Naive thymus-derived CD4-positive, alpha-beta T cell (primary cell): Measurements from ENCODE around the gene ZC3H12C. TPM values are rescaled to one million over a fixed set of nuclear protein-coding genes. Genes with fewer than 3 reads are reported as not detected.

ENCODE experiments used
- ATAC-seq: fragments of 150-1000 bp; cut with Tn5 transposase; 2 replicates; pipeline ENCODE4 v1.10.0; 2021; ENCODE audit warnings: mild to moderate bottlenecking, moderate library complexity
- CTCF ChIA-PET: fragments of 350-600 bp; sonication (Branson Sonifier 250); formaldehyde crosslinking; loops from one replicate; lab custom pipeline; 2021; ENCODE audit warnings: antibody characterized with exemption; lab: Charles Lee
- POLR2A ChIA-PET: fragments of 350-600 bp; sonication (Branson Sonifier 250); formaldehyde crosslinking; loops from one replicate; lab custom pipeline; 2021; ENCODE audit warnings: antibody characterized with exemption, inconsistent platforms; lab: Charles Lee
- DNase-seq, 9 donors: peaks; one replicate each; pipeline versions ENCODE4 v3.0.0 to v3.0.0-alpha.2; 2020 to 2022; ENCODE audit warnings: mixed read lengths in 1 of 9
- H3K27ac ChIP-seq: one replicate; pipeline ENCODE4 v1.7.0; 2013; ENCODE audit warnings: mild to moderate bottlenecking, low read depth, low read length, moderate library complexity
- H3K27me3 ChIP-seq, 2 donors: one replicate each; pipeline ENCODE4 v1.7.0; 2013; ENCODE audit warnings: low read length in 2 of 2, mild to moderate bottlenecking in 2 of 2, moderate library complexity in 2 of 2; ENCODE audit not compliant: control insufficient read depth in 2 of 2, insufficient read depth in 2 of 2
- H3K36me3 ChIP-seq, 3 experiments: 1 replicate in 2 of 3; 2 replicates in 1 of 3; pipeline ENCODE4 v1.7.0; 2013; ENCODE audit warnings: low read length in 3 of 3, mild to moderate bottlenecking in 3 of 3, moderate library complexity in 1 of 3; ENCODE audit not compliant: insufficient read depth in 3 of 3, control insufficient read depth in 2 of 3
- H3K4me1 ChIP-seq, 2 donors: one replicate each; pipeline ENCODE4 v1.7.0; 2013; ENCODE audit warnings: low read length in 2 of 2, mild to moderate bottlenecking in 2 of 2, moderate library complexity in 1 of 2; ENCODE audit not compliant: control insufficient read depth in 2 of 2, insufficient read depth in 2 of 2
- H3K4me3 ChIP-seq: 2 replicates; pipeline ENCODE4 v1.7.0; 2013; ENCODE audit warnings: mild to moderate bottlenecking, low read length
- H3K9me3 ChIP-seq, 3 experiments: 1 replicate in 2 of 3; 2 replicates in 1 of 3; pipeline ENCODE4 v1.7.0; 2013; ENCODE audit warnings: low read length in 3 of 3; ENCODE audit not compliant: control insufficient read depth in 2 of 3
- H3K27ac Mint-ChIP-seq, 9 donors: one replicate each; pipeline ENCODE4 v1.8.0; 2020 to 2022; ENCODE audit warnings: mixed read lengths in 9 of 9, mild to moderate bottlenecking in 8 of 9, moderate library complexity in 5 of 9, inconsistent platforms in 2 of 9
- H3K27me3 Mint-ChIP-seq, 5 donors: one replicate each; pipeline ENCODE4 v1.8.0; 2021 to 2022; ENCODE audit warnings: mixed read lengths in 5 of 5, mild to moderate bottlenecking in 1 of 5
- H3K36me3 Mint-ChIP-seq, 5 donors: one replicate each; pipeline ENCODE4 v1.8.0; 2020 to 2022; ENCODE audit warnings: mixed read lengths in 5 of 5, mild to moderate bottlenecking in 3 of 5, inconsistent platforms in 1 of 5
- H3K4me1 Mint-ChIP-seq, 7 donors: one replicate each; pipeline ENCODE4 v1.8.0; 2020 to 2022; ENCODE audit warnings: mixed read lengths in 7 of 7, mild to moderate bottlenecking in 3 of 7, inconsistent platforms in 1 of 7
- H3K4me3 Mint-ChIP-seq, 10 donors: one replicate each; pipeline ENCODE4 v1.8.0; 2020 to 2022; ENCODE audit warnings: mild to moderate bottlenecking in 10 of 10, mixed read lengths in 10 of 10, moderate library complexity in 6 of 10, inconsistent platforms in 2 of 10
- H3K9me3 Mint-ChIP-seq, 11 donors: one replicate each; pipeline ENCODE4 v1.8.0; 2020 to 2022; ENCODE audit warnings: mixed read lengths in 11 of 11, mild to moderate bottlenecking in 4 of 11, inconsistent platforms in 1 of 11, moderate library complexity in 1 of 11
- intact Hi-C, 2 donors: fragments of 100-400 bp; cut with micrococcal nuclease; formaldehyde crosslinking; loops; one replicate each; pipeline ENCODE4 v1.15.1; 2023
- polyA plus RNA-seq, 2 donors: library from polyadenylated mRNA; unstranded; fragments of 300-500 nt; fragmentation: Illumina TruSeq; gene quantifications; one replicate each; pipeline ENCODE4 v1.2.3, GENCODE V29; 2021
- total RNA-seq, 6 experiments: library from RNA in 5 of 6; stranded (reverse) in 5 of 6; gene quantifications; 1 replicate in 5 of 6; 2 replicates in 1 of 6; pipeline ENCODE4 v1.2.3 and lab custom pipeline; 2021 to 2026

ZC3H12C gene
- total and polyA plus RNA-seq, 7 experiments from 2014 or later, result 0.19 to 2.5 (median 0.35) TPM; not detected in 2

GRCh38 chr11:110134110-110134509 lies 40.9 kb downstream of the ZC3H12C start:
- H3K27ac Mint-ChIP-seq, result no peak overlapping the region
- intact Hi-C loops, result no loop called here
- CTCF ChIA-PET, result no interaction called here

GRCh38 chr11:110141812-110142211 lies 48.6 kb downstream of the ZC3H12C start:
- DNase-seq (no peak), ATAC-seq (no peak)
- H3K27ac Mint-ChIP-seq, result no peak overlapping the region
- no peaks in the 10 kb centered on the region for H3K27me3 ChIP-seq
- ChIA-PET POLR2A (no interaction called here), CTCF (no interaction called here)
- no peak overlapping the region for H3K27ac ChIP-seq
- H3K9me3 ChIP-seq, result no peaks in the 10 kb centered on the region
- H3K4me3 ChIP-seq, result no peak overlapping the region
- peaks cover 0 to 3% (median 0%) of the 10 kb centered on the region in 11 donors for H3K9me3 Mint-ChIP-seq
- peaks cover 6 to 16% (median 10%) of the 10 kb centered on the region in 5 donors for H3K27me3 Mint-ChIP-seq
- intact Hi-C loops, result no loop called here
- no peaks in the 10 kb centered on the region for H3K4me1 ChIP-seq
- no peaks in the 10 kb centered on the region for H3K36me3 Mint-ChIP-seq
- no peak overlapping the region for H3K4me3 Mint-ChIP-seq
- H3K36me3 ChIP-seq, result no peaks in the 10 kb centered on the region
- peaks cover 0 to 1% (median 0%) of the 10 kb centered on the region in 7 donors for H3K4me1 Mint-ChIP-seq

More at GRCh38 chr11:110134110-110134509, 40.9 kb downstream of the ZC3H12C start:
- peaks cover 7 to 29% (median 15%) of the 10 kb centered on the region in 5 donors for H3K27me3 Mint-ChIP-seq
- H3K4me1 Mint-ChIP-seq, result no peaks in the 10 kb centered on the region
- H3K4me3 Mint-ChIP-seq, result no peak overlapping the region
- POLR2A ChIA-PET, result no interaction called here
- H3K36me3 Mint-ChIP-seq, result no peaks in the 10 kb centered on the region
- no peaks in the 10 kb centered on the region for H3K9me3 Mint-ChIP-seq
- no peaks in the 10 kb centered on the region for H3K4me1 ChIP-seq
- H3K36me3 ChIP-seq, result no peaks in the 10 kb centered on the region
- H3K9me3 ChIP-seq, result no peaks in the 10 kb centered on the region
- DNase-seq (no peak), ATAC-seq (no peak)
- no peak overlapping the region for H3K27ac ChIP-seq
- H3K27me3 ChIP-seq, result no peaks in the 10 kb centered on the region
- H3K4me3 ChIP-seq, result no peak overlapping the region

- intact Hi-C loops, result no loop called here
- POLR2A ChIA-PET, result no interaction called here
- no peak for DNase-seq
These were observed 54.9 kb downstream of the ZC3H12C start for GRCh38 chr11:110147962-110148709.

GRCh38 chr11:110148775-110149744 lies 55.9 kb downstream of the ZC3H12C start:
- POLR2A ChIA-PET, result no interaction called here
- Mint-ChIP-seq H3K4me1 (peaks cover 0 to 3% (median 0%) of the 10 kb centered on the region in 7 donors), H3K27ac (no peak overlapping the region), H3K4me3 (no peak overlapping the region), H3K27me3 (peaks cover 12 to 30% (median 14%) of the 10 kb centered on the region in 5 donors), H3K36me3 (no peaks in the 10 kb centered on the region), H3K9me3 (peaks cover 0 to 3% (median 0%) of the 10 kb centered on the region in 11 donors)
- Histone ChIP-seq H3K4me3 (no peak overlapping the region), H3K4me1 (no peaks in the 10 kb centered on the region), H3K27me3 (no peaks in the 10 kb centered on the region), H3K36me3 (no peaks in the 10 kb centered on the region), H3K9me3 (no peaks in the 10 kb centered on the region), H3K27ac (no peak overlapping the region)
- CTCF ChIA-PET, result no interaction called here
- ATAC-seq (peak; percentile 80), DNase-seq (no peak)
- intact Hi-C loops, result no loop called here

More at GRCh38 chr11:110147962-110148709, 54.9 kb downstream of the ZC3H12C start:
- Mint-ChIP-seq H3K27ac (no peak overlapping the region), H3K36me3 (no peaks in the 10 kb centered on the region), H3K4me3 (no peak overlapping the region), H3K4me1 (peaks cover 0 to 3% (median 0%) of the 10 kb centered on the region in 7 donors), H3K9me3 (peaks cover 0 to 3% (median 0%) of the 10 kb centered on the region in 11 donors), H3K27me3 (peaks cover 7 to 30% (median 13%) of the 10 kb centered on the region in 5 donors)
- Histone ChIP-seq H3K4me3 (no peak overlapping the region), H3K9me3 (no peaks in the 10 kb centered on the region), H3K27ac (no peak overlapping the region), H3K4me1 (no peaks in the 10 kb centered on the region), H3K27me3 (no peaks in the 10 kb centered on the region), H3K36me3 (no peaks in the 10 kb centered on the region)
- no peak for ATAC-seq
- CTCF ChIA-PET, result no interaction called here

- no peaks in the 10 kb centered on the region for H3K36me3 Mint-ChIP-seq
- Histone ChIP-seq H3K27ac (no peak overlapping the region), H3K27me3 (no peaks in the 10 kb centered on the region), H3K4me3 (no peak overlapping the region), H3K36me3 (no peaks in the 10 kb centered on the region), H3K9me3 (no peaks in the 10 kb centered on the region), H3K4me1 (no peaks in the 10 kb centered on the region)
- H3K9me3 Mint-ChIP-seq, result no peaks in the 10 kb centered on the region
- ATAC-seq, result no peak
- no peak overlapping the region for H3K4me3 Mint-ChIP-seq
- no peak for DNase-seq
- intact Hi-C loops, result no loop called here
- peaks cover 0 to 3% (median 0%) of the 10 kb centered on the region in 7 donors for H3K4me1 Mint-ChIP-seq
- H3K27ac Mint-ChIP-seq, result no peak overlapping the region
- H3K27me3 Mint-ChIP-seq, result peaks cover 3 to 20% (median 11%) of the 10 kb centered on the region in 5 donors
- ChIA-PET POLR2A (no interaction called here), CTCF (no interaction called here)
These were observed 59.0 kb downstream of the ZC3H12C start for GRCh38 chr11:110152199-110152598.

GRCh38 chr11:110153474-110153873 lies 60.3 kb downstream of the ZC3H12C start:
- Histone ChIP-seq H3K4me3 (no peak overlapping the region), H3K36me3 (no peaks in the 10 kb centered on the region), H3K27ac (no peak overlapping the region), H3K4me1 (no peaks in the 10 kb centered on the region), H3K27me3 (no peaks in the 10 kb centered on the region), H3K9me3 (no peaks in the 10 kb centered on the region)
- no peaks in the 10 kb centered on the region for H3K9me3 Mint-ChIP-seq
- no peak overlapping the region for H3K27ac Mint-ChIP-seq
- ATAC-seq (no peak), DNase-seq (no peak)
- intact Hi-C loops, result no loop called here
- ChIA-PET CTCF (no interaction called here), POLR2A (no interaction called here)
- H3K4me3 Mint-ChIP-seq, result no peak overlapping the region
- H3K4me1 Mint-ChIP-seq, result peaks cover 0 to 3% (median 0%) of the 10 kb centered on the region in 7 donors
- no peaks in the 10 kb centered on the region for H3K36me3 Mint-ChIP-seq
- H3K27me3 Mint-ChIP-seq, result peaks cover 4 to 24% (median 7%) of the 10 kb centered on the region in 5 donors
